ENCODE results near the gene YARS1.
A peak's percentile ranks its signal among the peaks of the same experiment; 100 is the strongest.

The YARS1 gene

DNA sequence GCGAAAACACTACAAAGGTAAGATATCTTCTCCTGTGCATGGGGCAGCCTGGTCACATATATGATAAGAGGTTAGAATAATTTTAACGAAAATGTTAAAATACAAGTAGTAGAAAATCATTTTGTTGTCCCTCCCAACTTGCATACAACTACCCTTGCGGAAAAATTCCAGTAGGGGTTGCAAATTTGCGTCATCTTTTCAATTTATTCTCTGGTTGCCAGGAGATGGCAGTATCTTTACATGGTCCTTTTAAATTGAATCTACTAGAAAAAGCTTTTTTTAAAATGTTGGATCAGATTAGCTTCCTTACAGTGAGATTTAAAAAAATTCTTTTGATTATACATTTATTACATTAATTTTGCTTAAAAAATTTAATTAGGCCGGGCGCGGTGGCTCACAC, 11.2 kb upstream of the YARS1 start:
- TF ChIP-seq CTCF (IDR thresholded peaks at IDR 0.05), result peak; percentile 31; the same call in 1 of the 2 replicates

DNA sequence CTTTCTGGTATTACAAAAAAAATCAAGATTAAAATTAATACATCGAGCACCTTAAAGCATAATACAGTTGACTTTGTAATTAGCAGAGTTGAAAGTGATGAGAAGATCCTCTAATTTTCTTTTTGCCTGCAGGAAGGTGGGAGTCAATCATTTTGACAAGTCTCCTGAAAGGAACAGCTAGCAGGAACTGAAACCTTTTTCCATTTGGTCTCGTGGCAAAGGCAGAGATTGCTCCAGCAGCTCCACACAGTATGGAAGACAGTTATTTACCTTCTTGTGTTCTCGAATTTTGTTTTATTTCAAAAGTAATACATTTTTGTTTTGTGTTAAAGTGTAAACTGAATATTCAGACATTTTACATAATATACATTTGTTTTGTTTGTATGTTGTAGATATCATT, 8.0 kb upstream of the YARS1 start:
- no peak for TF ChIP-seq CTCF (IDR thresholded peaks at IDR 0.05)

GRCh38 chr1:32818804-32819541, 1.8 kb upstream of the YARS1 start:
- TF ChIP-seq CTCF (IDR thresholded peaks at IDR 0.05), result no peak

GRCh38 chr1:32817815-32818786, 943 bp upstream of the YARS1 start:
- no peak for TF ChIP-seq CTCF (IDR thresholded peaks at IDR 0.05)

DNA sequence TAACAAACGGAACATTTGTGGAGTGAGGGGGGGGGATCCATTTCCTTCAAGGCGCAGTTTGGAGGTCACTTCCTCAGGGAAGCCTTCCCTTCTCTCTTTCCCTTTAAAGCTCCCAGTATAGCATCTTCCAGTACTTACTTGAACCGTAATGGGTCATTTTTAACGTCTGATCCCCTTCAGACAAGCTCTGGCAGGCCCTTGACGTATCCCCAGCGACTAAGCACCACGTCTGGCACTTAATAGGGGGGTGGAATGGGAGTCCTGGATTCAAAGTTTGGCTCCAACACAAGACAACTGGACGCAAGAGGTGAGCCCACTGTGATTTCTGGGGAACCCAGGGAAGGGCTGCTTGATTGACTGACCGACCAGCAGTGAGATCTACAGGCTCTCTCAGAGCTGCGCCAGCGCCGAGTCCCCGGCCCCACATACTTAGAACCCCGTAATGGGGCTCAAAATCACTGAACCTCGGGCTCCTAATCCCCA, 441 bp downstream of the YARS1 start:
- TF ChIP-seq CTCF (IDR thresholded peaks at IDR 0.05), result no peak

- no peak for TF ChIP-seq CTCF (IDR thresholded peaks at IDR 0.05)
Measured at GRCh38 chr1:32813941-32814739, 3.0 kb downstream of the YARS1 start.

- no peak for TF ChIP-seq CTCF (IDR thresholded peaks at IDR 0.05)
Measured at GRCh38 chr1:32811917-32812316, 5.2 kb downstream of the YARS1 start.
